GM19395 (cell line): ENCODE results near the gene MCM3AP.

Experiments
- ATAC-seq: cut with Tn5 transposase; IDR thresholded peaks from one replicate; pipeline ENCODE4 v1.9.1; 2021; ENCODE audit warnings: mild to moderate bottlenecking, moderate library complexity; ENCODE audit not compliant: unreplicated experiment

MCM3AP gene

DNA sequence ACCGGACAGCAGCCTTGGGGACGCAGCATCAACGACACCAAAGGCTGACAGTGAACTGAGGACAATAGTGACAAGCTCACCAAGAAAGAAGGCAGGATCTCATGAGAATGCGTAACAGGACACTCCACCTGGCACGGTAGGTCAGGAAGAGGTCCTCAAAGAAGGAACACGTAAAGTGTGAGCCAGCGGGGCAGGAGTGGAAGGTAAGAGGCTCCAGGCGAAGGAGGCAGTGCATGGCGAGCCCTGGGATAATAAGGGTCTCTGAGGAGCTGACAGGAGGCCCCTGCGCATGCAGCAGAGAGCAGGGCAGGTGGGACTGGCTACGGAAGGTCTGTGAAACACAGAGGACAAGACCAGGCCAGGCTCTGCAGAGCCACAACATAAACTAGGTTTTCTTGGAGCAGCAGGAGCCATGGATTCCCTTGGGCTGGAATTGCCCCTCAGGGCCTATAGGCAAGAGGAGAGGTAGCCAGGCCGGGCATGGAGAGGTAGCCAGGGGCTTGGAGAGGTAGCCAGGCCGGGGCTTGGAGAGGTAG is 65.1 kb downstream of the MCM3AP start:
- no peak for ATAC-seq

DNA sequence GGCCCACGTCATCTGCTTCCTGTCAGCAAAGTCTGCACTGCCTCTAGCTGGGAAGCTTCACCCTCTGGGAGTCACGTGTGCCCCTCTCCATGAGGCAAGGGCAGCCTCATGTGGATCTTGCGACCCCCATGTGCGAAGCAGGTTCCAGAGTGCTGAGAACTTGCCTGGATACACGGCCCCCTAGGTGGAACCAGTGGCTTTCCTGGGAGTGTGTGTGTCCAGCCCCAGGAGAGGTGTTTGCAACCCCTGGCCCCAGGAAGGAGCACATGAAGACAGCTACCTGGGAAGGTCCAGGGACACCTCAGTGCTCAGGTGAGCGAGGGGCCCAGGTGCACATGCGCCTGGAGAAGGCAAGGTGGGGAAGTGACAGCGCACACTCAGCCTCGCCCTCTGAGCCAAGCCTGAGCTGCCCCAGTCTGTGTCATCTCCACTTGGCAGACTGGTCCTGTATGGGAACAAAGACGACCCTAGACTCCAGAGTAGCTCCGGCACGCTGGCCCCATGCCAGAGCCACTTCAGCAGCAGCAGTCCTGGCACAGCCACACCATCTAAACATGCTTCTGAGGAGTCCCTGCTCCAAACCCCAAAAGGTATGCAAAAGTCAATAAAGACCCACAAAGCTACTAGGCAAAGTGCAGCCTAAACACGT is 65.7 kb downstream of the MCM3AP start:
- no peak for ATAC-seq

DNA sequence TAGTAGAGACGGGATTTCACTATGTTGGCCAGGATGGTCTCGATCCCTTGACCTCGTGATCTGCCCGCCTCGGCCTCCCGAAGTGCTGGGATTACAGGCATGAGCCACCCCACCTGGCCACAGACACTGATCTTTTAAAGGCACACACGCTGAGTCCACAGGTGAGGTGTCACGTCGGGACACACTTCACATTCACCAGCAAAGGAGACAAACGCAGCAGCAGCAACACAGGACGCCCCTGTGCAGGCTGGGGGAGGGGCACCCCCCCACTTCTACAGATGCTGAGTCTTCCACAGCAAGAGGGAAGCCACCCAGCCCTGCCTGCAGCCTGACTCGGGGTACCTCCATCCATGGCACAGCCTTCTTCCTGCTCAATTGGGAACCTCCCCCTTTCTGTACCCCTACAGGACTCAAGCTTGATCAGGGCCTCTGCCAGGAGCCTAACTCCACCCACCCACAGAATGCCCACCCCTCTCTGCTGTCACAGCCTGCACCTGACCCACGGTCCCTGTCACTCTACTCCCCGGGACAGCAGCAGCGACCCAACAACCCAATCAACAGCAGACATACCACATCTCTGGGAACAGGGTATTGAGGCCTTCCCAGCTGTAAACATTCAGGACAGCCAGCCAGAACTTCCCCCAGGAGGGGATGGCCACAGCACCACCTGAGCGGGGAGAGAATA is 66.4 kb downstream of the MCM3AP start:
- ATAC-seq, result no peak

DNA sequence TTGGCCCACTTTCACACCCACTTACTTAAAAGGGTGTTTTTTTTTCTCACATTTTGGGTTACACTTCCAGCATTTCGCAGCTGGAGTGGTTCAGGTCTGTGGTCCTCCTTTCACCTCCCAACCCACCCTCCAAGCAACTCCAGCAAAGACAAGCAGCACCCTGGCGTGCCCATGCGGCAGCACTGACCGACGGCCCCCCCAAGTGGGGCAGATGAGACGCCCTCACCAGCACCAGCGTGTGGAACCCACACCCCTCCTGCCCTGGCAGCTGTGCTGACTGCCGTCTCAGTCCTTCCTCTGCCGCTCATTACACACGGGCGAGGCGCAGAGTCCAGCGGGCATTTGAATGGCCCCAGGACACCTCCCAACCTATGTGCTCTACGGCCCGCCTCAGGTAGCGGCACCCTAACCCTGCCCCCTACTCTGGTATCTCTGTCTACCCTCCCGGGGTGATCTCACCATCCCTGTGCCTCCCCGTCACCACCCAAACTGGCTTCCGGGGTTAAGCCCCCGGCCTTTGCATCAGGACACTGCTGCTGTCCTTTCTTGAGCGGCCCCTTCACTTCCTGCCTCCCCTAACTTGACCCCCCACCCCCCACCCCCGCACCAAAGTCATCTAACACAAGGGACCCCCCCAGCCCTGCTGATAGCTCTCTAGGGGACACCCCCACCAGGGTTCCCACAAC is 67.8 kb downstream of the MCM3AP start:
- ATAC-seq, result no peak

DNA sequence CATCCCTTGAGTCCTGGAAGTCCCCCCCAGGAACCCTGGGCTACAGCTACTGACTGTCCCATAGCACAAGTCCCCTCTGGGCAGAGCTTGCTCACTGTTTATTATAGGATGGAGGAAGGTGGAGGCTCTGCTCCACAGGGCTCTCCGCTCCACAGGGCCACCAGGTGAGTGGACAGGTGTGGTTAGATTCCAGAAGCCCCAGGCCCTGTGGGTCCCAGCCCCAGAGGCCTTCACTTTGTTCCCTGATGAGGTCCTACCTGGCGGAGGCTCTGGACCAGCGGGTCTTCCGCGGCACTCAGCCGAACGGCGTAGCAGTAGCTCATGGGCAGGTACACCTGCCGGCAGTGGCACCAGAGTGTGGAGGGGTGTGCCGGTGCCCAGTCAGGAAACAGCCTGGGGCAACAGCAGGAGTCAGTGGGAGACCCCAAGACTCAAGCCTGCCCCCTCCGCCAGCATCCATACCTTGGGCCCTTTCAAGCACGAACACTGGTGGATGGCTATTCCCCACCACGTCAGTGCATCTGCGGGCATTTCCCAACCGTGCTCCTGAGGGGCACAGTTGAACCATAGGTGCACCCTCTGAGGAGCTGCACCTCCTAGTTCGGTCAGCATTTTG is 69.2 kb downstream of the MCM3AP start:
- no peak for ATAC-seq

DNA sequence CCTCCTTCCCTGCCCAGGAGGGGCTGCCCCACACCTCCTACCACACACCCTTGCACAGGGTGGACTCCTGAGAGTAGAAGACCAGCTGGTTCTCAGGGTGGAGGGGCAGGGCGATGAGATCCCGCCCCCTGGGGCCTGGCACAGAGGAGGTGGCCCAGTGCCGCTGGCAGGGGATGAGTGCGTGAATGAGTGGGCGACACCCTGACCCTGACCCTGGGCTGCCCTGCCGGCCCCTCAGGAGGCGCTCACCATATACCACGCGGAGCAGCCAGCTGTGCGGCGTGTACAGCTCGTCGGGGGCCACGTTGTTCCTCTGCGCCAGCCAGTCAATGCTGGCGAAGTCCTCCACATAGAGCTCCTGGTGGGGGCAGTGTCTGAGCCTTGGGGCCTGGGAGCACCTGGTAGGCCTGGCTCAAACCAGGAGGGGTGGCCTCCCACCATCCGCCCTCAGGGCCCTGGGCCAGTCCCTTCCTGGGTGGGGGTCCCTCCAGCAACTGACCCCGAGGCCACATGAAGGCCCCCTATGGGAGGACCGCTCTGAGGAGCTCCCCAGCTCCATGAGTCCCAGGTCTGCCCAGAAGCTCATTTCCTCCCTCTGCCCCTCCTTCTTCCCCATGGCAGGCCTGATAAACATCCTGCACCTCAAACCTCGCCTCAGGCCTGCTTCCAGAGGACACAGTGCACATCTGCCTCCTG is 69.8 kb downstream of the MCM3AP start:
- no peak for ATAC-seq

DNA sequence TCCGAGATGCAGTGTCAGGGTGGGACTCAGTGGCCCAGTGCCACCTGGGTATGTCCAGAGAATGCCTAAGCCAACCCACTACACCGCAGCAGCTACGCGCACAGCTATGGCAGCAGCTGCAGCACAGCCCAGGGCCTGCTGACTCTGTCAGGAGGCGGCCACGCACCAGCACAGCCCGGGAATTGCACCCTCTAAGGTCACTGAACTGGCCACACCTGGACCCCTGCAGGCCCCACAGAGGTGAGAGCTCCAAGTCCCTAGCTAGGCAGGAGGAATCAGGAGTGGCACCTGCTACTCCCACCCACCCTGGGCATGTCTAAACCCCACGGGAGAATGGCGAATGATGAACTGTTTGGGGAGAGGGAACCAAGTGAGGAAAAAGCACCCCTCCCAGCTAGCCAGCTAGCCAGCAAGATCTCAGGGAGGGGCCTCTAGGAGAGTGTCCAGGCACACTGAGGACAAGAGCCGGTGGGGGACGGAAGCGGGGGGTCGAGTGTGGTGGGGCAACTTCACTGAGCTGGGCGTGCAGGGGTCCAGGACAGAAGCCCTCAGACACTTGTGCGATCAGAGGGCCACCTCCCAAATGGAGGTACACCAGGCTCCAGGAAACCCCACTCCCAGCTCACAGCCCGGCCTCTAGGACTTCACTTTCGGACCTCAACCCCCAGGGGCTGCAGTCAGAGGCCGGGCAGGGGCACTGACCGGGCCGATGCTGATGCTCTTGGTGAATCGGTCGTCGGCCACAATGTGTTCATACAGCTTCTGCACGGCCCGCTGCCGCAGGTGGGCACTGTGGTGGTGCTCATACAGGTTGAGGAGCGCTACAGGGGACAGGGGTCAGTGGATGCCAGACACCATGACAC is 70.7 kb downstream of the MCM3AP start:
- no peak for ATAC-seq

DNA sequence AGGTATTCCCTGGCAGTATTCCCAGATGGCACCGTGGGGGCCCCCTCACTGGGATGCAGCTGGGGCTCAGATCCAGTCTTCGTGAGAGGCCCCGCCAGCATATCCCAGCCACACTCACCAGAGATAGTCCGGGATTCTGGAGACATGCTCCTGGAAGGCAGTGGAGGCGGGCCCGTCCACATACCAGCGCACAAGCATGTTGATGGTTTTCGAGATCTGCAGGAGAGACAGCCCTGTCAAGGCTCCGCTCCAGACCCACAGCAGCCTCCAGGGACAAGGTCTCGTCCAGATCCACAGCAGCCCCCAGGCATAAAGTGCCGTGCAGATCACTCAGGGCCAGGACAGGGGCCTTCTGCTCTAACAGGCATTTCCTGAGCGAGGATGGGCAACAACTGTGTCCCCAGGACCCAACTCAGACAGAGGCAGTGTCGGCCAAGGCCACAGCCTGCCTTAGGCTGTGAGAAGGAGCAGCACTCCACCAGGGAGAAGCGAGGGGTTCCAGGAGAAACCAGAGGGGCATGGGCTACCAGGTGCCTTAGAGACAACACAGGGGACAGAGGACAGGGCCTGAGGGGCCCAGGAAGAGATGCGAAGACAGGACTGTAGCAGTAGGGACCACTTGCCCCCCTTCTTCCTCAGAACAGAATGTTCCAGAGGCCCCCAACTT is 71.7 kb downstream of the MCM3AP start:
- no peak for ATAC-seq

DNA sequence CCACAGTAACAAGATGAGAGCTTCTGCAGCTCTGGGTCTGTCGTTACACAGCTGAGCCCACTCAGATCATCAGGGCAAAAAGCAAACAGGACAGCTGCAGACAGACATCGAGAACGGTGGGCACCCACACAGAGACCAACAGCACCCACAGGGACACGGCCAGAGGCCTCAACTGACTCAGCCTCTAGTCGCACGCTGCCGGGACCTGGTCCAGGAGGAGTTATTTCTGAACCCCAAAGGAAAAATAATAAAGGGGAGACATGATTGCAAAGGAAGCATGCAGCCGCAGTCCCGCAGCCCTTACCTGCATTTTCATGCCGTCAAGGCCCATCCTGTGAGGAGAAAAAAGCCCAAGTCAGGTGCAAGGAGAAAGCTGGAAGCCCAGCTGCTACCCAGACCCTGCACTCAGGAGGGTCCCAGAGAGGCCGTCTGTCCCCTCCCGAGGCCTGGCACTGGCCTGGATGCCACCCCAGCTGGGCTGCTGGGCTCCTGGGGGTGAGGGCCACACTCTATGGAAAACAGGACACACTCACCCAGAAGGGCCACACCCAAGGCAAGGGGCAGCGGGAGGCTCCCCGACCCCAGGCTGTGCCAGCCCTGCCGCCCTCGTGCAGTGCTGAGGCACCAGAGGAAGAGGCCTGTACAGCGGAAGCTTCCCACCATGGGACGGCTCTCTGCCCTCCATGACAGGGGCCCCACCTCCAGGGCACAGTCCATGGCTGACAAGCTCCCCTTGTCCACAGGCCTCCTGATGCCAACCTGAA is 72.5 kb downstream of the MCM3AP start:
- no peak for ATAC-seq

DNA sequence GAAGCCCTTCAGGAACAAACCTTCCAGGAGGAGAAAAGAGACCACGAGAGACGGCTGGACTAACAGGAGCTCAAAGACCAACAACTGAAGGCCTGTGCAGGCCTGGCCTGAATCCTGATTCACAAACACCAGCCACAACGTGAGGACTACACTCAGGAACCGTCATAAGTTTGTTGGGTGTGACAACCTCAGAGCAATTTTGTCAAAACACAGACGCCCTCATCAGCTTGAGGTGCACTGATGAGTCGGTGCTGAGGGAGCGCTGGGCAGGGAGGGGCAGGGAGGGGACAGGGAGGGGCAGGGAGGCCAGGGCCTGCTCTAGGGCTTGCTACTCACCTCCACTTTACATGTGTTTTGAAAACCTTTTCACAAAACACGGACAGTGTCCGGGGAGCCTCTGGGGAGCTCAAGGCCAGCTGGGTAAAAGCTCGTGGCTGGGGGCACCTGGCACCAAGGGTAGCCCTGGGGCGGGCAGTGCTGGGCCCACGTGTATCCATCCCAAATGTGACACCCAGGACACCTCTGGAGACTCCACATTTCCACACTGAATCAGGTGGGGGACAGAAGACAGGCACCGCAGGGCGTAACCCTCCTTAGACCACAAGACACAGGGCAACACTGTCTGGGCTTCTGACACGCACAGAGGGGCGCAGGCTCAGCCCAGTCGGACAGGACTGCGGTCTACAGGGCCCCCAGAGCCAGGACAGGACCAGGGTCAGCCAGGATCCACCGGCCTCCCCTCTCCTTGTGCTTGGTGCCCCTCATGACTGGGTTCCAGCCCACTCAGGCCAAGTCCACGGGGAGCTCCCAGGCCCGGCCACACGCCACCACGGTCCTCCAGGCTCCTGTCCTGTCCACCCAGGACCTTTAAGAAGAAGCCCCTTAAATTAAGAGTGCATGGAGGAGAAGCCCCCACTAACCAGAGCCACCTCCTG is 73.4 kb downstream of the MCM3AP start:
- no peak for ATAC-seq

DNA sequence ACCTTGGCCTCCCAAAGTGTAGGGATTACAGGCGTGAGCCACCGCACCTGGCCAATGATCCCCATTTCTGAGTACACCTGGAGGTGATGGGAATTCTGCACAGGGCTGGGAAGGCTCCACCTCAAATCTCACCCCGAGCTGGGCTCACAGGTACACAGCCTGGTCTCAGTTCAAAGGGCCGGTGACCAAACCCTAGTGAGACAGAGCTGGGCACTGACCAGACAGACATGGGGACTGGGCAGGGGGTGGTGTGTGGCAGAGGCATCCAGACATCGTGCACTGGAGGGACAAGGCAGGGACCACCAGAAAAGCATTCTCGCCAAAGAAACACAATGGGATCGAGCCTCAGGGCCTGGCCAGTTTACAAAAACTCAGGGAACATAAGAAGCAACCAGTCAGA is 74.0 kb downstream of the MCM3AP start:
- no peak for ATAC-seq

DNA sequence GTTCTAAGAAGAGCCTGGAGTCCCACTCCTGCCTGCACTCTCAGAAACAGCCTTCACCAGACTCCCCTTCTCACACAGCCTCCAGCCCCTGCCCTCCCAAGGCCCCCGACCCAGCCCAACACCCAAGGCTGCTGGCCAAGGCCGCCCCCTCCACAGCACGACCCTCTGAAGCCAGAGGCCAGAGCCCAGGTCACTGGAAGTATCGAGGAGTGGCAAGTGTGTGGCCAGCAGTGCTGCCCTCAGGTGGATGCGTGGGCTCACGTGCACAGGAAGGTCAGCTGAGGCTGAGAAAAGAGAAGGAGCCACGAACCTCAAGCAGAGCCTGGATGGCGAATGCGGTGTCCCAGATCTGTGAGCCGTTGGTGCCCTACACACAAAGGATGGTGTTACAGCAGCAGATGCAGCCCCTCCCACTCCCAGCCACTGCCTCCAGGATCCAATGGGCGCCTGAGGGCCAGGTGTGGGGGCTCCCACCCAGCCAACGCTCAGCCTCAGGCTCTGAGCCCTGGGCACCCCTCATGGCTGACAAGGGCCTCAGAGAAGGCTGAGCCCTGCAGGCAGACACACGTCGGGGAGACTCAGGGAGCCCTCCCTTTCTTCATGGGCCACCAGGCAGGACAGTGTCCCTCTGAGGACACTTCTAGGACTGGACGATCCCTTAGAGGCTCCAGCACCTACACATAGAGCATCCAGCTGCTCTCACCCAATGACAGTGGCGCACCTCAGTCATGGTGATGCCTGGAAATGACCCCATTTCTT is 74.9 kb downstream of the MCM3AP start:
- ATAC-seq, result no peak

DNA sequence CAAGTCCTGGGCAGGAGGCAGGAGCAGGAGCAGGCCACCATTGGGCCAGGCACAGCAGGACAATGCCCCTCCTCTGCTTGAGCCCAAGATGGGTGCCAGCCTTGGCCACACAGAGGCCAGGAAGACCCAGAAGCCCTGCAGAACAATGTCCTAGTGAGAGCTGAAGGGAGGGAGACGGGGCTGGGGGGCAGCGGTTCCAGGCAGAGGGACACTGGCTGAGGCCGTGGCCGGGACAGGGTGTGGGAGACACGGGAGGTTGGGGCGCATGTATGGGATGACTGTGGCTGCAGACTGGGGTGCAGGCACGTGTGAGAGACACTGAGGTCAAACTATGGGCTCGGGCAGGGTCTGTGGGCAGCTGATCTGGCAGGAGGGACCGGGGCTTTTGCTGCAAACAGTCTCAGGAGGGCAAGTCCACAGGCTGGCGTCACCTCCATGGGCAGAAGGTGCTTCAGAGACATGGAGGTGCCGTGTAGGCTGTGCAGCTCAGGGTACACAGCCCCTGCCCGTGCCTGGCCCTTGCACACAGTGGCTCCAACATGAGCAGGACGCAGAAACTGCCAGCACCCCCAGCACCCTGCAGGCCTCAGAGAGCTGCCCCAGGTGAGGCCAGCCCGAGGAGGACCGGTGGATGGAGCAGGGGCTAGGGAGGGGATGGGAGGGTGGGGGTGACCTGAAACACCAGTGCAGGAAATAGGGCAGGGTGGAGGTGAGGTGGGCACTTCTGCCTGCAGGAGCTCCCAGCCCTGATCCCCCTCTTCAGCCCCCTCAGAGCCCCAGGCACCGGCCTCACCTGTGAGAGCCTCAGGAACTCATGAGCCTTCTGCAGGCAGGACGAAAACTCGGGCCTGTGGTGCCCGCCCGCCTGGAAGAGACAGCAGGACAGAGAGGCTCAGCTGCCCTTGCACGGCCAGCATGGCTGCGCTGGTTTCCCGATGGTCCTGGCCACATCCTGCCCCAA is 76.4 kb downstream of the MCM3AP start:
- ATAC-seq, result no peak

DNA sequence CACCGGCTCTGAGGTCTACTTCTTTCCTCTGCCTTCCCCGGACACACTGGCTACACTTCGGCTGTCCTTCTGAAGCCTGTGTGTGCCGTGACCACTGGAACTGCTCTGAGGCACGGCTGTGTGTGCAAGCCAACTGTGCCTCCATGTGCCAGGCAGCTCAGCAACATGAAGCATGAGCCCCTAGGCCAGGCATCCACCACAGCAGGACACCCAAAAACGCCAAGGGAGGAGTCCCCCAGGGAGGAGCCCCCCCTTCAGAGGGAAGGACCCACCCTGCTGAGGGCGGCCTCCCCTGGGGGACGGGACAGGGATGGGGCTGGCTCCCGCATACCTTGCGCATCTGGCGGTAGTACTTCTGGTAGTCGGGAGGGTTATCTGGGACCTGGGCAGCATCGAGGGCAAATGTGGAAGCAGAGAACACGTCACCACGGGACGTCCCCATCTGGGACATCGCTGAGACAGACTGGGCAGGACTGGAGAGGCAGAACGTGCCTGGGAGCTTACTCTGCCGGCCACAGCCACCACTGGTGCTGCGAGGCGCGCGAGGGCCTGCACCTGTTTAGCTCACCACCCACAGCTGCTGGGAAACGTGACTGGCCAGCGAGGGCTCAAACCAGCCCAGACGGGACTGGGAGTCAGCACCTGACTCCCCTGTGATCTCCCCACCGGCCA is 77.4 kb downstream of the MCM3AP start:
- ATAC-seq, result no peak
